Thyroid gland (tissue), 4 donors: ENCODE measurements around the gene MUC2. TPM values are rescaled to one million over a fixed set of nuclear protein-coding genes. Genes with fewer than 3 reads are reported as not detected.

Source experiments
- DNase-seq, 2 donors: peaks; one replicate each; pipeline ENCODE4 v3.0.0-alpha.2; 2019
- H3K27ac ChIP-seq, 3 donors: fragments of 200-600 bp; sonication (generic); 1 replicate in 2 of 3; 2 replicates in 1 of 3; pipeline ENCODE4 v1.5.1; 2016 to 2019; ENCODE audit warnings: mild to moderate bottlenecking in 1 of 3, moderate library complexity in 1 of 3
- H3K27me3 ChIP-seq: fragments of 200-600 bp; sonication (generic); one replicate; pipeline ENCODE4 v1.5.1; 2019
- H3K36me3 ChIP-seq, 2 donors: fragments of 200-600 bp; sonication (generic); one replicate each; pipeline ENCODE4 v1.5.1; 2016 to 2019
- H3K4me1 ChIP-seq, 2 donors: fragments of 200-600 bp; sonication (generic); one replicate each; pipeline ENCODE4 v1.5.1; 2017 to 2019
- H3K4me3 ChIP-seq, 3 donors: fragments of 200-600 bp; sonication (generic); replicated peaks in 1 of 3; 1 replicate in 2 of 3; 2 replicates in 1 of 3; pipeline ENCODE4 v1.5.1; 2016; ENCODE audit warnings: mild to moderate bottlenecking in 1 of 3
- H3K9me3 ChIP-seq: fragments of 200-600 bp; sonication (generic); one replicate; pipeline ENCODE4 v1.5.1; 2017
- POLR2A ChIP-seq, 2 donors: fragments of 450-650 bp; IDR thresholded peaks; one replicate each; pipeline ENCODE4 v1.6.1; 2017; ENCODE audit warnings: antibody characterized with exemption in 2 of 2, mild to moderate bottlenecking in 2 of 2, moderate library complexity in 1 of 2
- WGBS, 2 donors: methylation state at CpG; one replicate each; pipeline ENCODE4 v1.1.5; 2017; 5-methylcytosine and 5-hydroxymethylcytosine counted together
- intact Hi-C: fragments of 100-400 bp; cut with DNase I; formaldehyde crosslinking; loops from one replicate; pipeline ENCODE4 v1.15.1; 2023
- total RNA-seq, 4 donors: library from RNA; depleted of rRNA; stranded (reverse); fragments of >200 nt; gene quantifications; one replicate each; pipeline ENCODE4 v1.2.3, GENCODE V29; 2016
- TF ChIP-seq, protein P1 (sequence below), 6 experiments: fragments of 200-600 bp in 3 of 6; fragments of 450-650 bp in 3 of 6; sonication (generic) in 3 of 6; IDR thresholded peaks; one replicate each; pipeline ENCODE4 v1.5.1; 2016 to 2019; ENCODE audit warnings: antibody characterized with exemption in 6 of 6, mild to moderate bottlenecking in 2 of 6, inconsistent platforms in 1 of 6, moderate library complexity in 1 of 6

The MUC2 gene
- total RNA-seq, 4 donors from 2014 or later: not detected

DNA sequence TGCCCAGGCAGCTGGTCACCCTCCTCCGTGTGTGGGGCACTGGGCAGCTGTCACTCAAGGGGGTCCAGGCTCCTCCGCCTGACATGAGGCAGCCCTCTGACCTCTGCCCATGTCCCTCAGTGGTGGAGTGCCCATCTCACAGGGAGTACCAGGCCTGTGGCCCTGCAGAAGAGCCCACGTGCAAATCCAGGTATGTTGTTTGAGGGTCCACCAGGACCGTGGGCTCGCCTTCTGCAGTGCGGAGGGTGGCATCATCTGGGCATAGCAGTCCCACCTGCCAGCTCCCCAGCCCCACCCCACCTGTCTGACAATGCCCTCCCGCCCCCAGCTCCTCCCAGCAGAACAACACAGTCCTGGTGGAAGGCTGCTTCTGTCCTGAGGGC is 30.5 kb downstream of the MUC2 start:
- no peaks in the 10 kb centered on the region for H3K9me3 ChIP-seq
- no peak overlapping the region for H3K4me3 ChIP-seq
- intact Hi-C loops: no loop called here
- H3K36me3 ChIP-seq: no peaks in the 10 kb centered on the region
- DNase-seq: no peak
- H3K27me3 ChIP-seq: no peaks in the 10 kb centered on the region
- H3K4me1 ChIP-seq: no peaks in the 10 kb centered on the region
- WGBS, 2 donors: 100% methylated on average over 1 of the region's 7 CpGs; no CpG with 5 or more reads in 1 of the 2 donors
- no peak for TF ChIP-seq POLR2A (IDR thresholded peaks at IDR 0.05)
- TF ChIP-seq, protein P1, sequence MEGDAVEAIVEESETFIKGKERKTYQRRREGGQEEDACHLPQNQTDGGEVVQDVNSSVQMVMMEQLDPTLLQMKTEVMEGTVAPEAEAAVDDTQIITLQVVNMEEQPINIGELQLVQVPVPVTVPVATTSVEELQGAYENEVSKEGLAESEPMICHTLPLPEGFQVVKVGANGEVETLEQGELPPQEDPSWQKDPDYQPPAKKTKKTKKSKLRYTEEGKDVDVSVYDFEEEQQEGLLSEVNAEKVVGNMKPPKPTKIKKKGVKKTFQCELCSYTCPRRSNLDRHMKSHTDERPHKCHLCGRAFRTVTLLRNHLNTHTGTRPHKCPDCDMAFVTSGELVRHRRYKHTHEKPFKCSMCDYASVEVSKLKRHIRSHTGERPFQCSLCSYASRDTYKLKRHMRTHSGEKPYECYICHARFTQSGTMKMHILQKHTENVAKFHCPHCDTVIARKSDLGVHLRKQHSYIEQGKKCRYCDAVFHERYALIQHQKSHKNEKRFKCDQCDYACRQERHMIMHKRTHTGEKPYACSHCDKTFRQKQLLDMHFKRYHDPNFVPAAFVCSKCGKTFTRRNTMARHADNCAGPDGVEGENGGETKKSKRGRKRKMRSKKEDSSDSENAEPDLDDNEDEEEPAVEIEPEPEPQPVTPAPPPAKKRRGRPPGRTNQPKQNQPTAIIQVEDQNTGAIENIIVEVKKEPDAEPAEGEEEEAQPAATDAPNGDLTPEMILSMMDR (IDR thresholded peaks at IDR 0.05): no peak
- no peak overlapping the region for H3K27ac ChIP-seq

DNA sequence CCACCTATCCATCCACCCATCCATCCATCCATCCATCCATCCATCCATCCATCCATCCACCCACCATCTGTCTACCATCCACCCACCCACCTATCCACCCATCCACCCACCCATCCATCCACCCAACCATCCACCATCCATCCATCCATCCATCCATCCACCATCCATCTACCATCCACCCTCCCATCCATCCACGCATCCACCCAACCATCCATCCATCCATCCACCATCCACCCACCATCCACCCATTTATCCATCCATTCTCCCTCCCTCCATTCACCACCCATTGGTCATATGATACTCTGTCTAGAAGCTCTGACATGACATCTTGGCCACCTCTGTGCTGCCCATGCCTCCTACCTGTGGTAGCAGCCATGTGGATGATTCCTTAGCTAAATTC is 31.7 kb downstream of the MUC2 start:
- intact Hi-C loops: no loop called here
- Histone ChIP-seq H3K4me1 (no peaks in the 10 kb centered on the region), H3K27me3 (no peaks in the 10 kb centered on the region), H3K36me3 (no peaks in the 10 kb centered on the region), H3K27ac (no peak overlapping the region), H3K4me3 (no peak overlapping the region), H3K9me3 (no peaks in the 10 kb centered on the region)
- DNase-seq: no peak
- no peak for TF ChIP-seq POLR2A (IDR thresholded peaks at IDR 0.05)
- TF ChIP-seq, protein P1 (IDR thresholded peaks at IDR 0.05): no peak
- WGBS, 2 donors: 92 to 97% methylated on average over 1 of the region's 1 CpG

DNA sequence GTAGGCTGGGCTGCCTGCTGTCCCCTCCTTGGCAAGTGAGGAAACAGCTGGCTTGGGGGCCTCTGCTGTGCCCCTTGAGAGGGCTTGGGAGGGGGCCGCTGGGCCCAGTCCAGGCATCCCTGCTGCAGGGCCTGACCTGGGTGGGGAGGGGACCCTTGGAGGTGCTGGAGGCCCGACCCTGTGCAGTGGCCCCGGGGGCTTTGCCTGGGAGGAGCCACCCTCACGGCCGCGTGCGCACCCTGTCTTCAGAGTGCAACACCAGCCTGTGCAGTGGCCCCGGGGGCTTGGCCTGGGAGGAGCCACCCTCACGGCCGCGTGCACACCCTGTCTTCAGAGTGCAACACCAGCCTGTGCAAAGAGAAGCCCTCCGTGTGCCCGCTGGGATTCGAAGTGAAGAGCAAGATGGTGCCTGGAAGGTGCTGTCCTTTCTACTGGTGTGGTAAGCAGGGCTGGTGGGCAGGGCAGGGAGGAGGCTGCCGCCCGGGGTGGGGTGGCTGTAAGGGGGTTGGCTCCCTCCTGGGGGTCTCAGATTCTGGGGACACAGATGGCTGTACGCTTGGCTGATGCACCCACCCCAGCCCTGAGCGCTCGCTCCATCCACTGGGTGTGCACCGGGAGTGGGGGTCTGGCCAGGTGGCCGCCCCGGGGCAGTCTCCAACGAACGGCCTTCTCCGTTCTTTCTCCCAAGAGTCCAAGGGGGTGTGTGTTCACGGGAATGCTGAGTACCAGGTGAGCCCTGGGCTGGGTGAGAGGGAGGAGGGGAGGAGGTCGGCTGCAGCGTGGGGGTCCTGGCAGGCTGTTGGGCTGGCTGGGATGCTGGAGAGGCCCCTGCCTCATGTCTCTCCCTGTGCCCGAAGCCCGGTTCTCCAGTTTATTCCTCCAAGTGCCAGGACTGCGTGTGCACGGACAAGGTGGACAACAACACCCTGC is 32.9 kb downstream of the MUC2 start:
- Histone ChIP-seq H3K27ac (no peak overlapping the region), H3K27me3 (no peaks in the 10 kb centered on the region), H3K36me3 (no peaks in the 10 kb centered on the region), H3K4me1 (no peaks in the 10 kb centered on the region), H3K4me3 (no peak overlapping the region), H3K9me3 (no peaks in the 10 kb centered on the region)
- WGBS, 2 donors: 80 to 93% methylated on average over 12 to 16 of the region's 32 CpGs
- intact Hi-C loops: no loop called here
- DNase-seq: no peak
- TF ChIP-seq POLR2A (IDR thresholded peaks at IDR 0.05): no peak
- TF ChIP-seq, protein P1 (IDR thresholded peaks at IDR 0.05): no peak

DNA sequence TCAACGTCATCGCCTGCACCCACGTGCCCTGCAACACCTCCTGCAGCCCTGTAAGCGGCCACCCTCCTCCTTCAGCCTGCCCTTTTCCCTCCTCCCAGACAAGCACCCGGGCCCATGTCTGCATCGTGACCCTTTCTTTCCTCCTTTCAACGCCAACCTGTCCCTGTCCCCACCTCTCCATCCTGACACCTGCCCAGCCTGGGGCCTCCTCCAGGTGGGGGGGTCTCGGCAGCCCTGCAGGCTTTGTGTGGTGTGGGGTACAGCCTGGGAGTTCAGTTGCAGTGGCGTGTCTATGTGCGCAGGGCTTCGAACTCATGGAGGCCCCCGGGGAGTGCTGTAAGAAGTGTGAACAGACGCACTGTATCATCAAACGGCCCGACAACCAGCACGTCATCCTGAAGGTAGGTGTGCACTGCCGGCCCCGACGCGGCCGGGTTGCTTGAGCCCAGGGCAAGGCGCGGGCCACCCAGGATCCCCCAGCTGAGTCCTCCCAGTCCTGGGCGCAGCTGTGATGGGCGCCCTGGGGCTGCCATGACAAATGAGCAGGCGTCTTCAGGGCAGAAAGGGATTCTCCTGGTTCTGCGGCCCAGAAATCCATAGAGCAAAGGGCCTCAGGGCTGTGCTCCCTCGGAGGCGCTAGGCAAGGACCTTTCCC is 33.7 kb downstream of the MUC2 start:
- no peak overlapping the region for H3K27ac ChIP-seq
- H3K36me3 ChIP-seq: no peaks in the 10 kb centered on the region
- TF ChIP-seq, protein P1 (IDR thresholded peaks at IDR 0.05): no peak
- TF ChIP-seq POLR2A (IDR thresholded peaks at IDR 0.05): no peak
- no peak for DNase-seq
- 83 to 86% methylated on average over 15 to 21 of the region's 29 CpGs for WGBS, 2 donors
- H3K4me3 ChIP-seq: no peak overlapping the region
- no peaks in the 10 kb centered on the region for H3K9me3 ChIP-seq
- H3K4me1 ChIP-seq: no peaks in the 10 kb centered on the region
- no peaks in the 10 kb centered on the region for H3K27me3 ChIP-seq
- intact Hi-C loops: no loop called here
